DMS79 (cell line): ENCODE data around the gene RHOT1.
"Not testable (repeated sequence)": the region's sequence is repeated elsewhere in the genome, so short reads cannot be mapped to it uniquely, and the experiment has no call there.

Experiments used
- DNase-seq: peaks from one replicate; lab custom pipeline; 2025; lab: John Stamatoyannopoulos, UW

The RHOT1 gene

DNA sequence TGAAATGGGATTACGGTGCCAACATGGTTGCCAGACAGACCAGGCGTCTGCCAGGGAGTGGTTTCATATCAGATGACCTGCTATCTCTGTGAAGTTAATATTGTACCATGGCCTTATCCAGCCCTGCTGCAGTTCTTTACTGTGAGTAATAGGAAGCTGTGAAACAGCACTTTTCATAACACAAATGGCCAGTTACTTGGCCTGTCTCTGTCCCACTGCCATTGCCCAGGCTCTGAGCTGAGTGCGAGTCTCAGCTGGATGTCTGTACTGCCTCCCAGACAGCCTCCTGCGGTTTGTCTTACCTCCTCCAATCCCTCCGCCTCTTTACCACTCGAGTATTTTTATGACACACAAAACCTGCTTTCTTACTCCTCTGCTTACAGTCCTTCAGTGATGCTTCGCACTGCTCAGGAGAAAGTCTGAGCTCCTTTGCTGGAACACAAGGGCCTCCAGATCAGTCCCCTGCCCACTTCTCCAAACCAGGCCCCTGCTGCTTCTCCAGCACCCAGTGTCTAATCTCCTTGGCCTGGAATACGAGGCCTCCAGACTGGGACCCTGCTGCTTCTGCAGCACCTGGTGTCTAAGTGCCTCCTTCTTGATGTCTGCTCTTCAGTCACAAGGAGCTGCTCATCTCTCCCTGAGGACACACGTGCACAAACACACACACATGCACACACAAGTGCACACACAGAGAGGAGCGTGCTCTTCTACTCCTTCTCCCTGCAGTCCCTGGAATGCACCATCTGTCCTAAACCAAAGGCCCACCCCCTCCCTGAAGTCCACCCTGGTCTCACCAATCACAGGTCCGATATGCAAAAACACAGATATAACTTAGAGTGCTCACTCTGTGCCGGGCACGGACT, 17.1 kb upstream of the RHOT1 start:
- DNase-seq, result no peak

DNA sequence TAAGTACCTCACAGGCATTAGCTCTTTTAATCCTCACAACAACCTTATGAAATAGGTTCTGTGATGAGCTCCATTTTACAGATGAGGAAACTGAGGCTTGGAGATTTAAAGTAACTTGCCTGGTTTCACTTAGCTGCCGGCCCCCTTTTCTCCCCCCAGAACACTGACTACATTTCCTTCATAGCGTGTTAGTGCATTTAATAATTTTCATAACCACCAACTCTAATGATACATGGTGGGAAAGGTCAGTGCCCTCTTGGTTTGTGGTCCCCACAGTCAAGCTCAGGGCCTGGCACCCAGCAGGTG, 16.5 kb upstream of the RHOT1 start:
- DNase-seq, result no peak

DNA sequence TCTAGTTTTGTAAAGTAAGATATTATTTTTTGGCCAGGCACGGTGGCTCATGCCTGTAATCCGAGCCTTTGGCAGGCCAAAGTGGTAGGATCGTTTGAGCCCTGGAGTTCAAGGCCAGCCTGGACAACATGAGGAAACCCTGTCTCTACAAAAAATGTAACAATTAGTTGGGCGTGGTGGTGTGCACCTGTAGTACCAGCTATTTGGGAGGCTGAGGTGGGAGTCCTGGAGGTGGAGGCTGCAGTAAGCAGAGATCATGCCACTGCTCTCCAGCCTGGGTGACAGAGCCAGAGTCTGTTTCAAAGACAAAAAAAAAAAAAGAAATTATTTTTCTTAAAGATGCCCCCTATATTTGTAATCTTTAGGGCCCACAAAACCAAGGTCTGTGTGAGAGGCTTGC, 16.0 kb upstream of the RHOT1 start:
- no peak for DNase-seq

DNA sequence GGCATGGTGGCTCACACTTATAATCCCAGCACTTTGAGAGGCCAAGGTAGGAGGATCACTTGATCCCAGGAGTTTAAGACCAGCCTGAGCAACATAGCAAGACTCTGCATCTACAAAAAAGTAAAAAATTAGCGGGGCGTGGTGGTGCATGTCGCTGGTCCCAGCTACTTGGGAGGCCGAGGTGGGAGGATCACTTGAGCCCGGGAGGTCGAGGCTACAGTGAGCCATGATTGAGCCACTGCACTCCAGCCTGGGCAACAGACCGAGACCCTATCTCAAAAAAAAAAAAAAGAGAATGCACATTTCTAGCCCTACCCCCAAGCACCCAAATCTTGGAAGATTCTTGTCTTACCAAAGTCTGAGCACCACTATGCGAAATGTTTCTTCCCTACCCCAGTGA, 15.6 kb upstream of the RHOT1 start:
- no peak for DNase-seq

DNA sequence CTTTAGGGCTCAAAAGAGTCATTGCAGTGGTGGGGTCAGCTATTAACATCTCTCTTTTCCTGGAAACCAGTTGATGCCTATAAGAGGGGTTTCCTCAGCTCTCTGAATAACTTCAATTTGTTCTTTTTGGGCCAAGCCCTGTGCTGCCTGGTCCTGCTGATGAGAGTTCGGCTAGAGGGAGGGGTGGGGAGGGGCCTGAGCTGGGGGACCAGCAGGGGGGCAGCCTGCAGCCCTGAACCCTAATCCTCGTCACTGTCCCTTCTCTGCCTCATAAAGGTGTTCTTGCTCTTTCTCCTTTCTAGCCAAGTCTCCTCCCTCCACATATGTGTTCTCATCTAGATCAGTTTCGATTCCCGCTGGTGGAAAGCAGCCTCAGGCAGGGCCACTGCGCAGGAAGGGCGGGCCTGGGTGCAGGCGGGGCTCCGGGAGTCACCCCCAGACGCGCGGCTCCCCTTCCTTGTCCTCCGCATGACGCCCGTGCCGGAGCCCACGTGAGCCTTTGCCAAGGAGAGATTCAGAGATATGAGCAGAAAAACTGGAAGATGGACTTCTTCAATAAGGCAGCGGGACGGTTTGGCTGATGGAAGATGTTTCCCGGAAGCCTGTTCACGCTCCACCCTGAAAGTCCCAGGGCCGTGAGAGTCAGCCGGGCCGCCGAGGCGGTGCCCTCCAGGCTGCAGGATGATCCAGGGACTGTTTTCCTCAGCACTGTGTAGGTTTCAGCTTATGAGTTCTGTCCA, 15.0 kb upstream of the RHOT1 start:
- peak; percentile 72 for DNase-seq

DNA sequence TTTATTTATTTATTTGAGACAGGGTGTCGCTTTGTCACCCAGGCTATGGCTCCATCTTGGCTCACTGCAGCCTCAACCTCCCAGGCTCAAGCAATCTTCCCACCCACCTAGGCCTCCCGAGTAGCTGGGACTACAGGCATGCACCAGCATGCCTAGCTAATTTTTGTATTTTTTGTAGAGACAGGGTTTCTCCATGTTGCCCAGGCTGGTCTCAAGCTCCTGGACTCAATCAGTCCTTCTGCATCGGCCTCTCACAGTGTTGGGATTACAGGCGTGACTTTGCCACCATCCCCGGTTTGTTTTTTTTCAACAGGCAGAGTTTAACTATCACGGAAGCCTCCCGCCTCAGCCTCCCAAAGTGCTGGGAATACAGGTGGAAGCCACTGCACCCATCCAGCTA, 13.8 kb upstream of the RHOT1 start:
- not testable (repeated sequence) for DNase-seq

DNA sequence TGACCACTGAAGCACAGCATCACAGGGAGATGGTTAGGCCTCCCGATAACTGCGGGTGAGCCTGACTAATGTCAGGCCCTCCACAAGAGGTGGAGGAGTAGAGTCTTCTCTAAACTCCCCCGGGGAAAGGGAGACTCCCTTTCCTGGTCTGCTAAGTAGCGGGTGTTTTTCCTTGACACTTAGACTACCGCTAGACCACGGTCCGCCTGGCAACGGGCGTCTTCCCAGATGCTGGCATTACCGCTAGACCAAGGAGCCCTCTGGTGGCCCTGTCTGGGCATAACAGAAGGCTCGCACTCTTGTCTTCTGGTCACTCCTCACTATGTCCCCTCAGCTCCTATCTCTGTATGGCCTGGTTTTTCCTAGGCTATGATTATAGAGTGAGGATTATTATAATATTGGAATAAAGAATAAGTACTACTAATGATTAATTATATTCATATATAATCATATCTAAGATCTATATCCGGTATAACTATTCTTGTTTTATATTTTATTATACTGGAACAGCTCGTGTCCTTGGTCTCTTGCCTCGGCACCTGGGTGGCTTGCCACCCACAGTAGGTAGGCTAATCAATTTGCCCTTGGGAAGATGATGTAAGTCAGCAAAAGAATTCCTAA, 6.7 kb upstream of the RHOT1 start:
- not testable (repeated sequence) for DNase-seq

DNA sequence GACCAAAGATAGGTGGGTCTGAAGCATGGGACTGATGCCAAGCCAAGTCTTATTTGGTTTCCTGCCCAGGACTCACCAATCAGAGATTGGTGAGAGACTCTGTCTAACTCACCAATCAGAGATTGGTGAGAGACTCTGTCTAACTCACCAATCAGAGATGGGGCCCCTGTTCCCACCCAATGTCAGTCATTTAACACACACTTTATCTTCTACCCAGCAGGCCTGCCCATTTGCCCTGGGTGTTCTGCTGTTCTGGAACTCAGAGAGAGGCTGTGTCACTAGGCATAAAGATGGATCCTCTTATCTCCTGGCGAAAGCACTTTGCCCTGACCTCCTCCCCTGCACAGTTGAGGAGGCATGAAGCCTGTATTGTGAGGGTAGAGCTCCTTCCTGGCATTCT, 5.4 kb upstream of the RHOT1 start:
- no peak for DNase-seq

DNA sequence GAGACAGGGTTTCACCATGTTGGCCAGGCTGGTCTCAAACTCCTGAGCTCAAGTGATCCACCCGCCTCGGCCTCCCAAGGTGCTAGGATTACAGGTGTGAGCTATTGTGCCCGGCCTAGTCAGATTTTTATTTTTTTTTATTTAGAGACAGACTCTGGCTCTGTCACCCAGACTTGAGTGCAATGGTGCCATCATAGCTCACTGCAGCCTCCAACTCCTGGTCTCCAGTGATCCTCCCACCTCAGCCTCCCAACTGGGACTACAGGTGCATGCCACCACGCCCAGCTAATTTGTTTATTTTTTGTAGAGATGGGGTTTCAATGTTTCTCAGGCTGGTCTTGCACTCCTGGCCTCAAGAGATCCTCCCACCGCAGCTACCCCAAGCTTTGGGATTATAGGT, 2.8 kb upstream of the RHOT1 start:
- not testable (repeated sequence) for DNase-seq

DNA sequence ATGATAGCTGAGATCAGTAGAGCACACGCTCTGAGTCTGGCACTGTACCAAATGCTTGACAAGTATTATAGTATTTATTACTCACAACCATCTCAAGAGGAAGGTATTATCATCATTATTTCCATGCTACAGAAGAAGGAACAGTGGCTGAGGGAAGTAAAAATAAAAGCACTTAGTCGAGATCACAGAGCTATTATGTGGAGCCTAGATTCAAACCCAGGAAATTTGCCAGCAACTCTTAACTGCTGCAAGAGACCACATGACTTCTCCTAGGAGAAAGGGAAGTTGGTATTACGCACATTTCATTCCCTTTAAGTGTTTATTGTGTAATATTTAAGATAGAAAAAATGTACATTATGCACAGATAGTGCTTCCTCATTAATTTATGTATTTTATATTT, 1.0 kb upstream of the RHOT1 start:
- DNase-seq, result peak; percentile 92

DNA sequence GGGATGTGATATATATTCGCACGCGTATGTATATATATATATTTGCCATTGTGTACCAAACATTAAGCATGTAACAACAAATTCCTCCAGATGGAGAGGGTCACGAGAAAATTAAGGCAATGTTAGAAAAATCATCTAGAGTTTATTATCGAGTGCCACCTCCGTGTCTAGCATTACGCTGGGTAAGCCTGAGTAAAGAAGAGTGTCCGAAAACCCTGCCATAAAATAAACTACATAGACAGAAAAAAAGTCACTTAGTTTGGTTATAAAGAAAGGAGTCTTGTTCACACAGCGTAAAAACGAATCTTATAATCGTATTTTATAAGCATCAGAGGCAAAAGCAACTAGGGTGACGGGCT, 644 bp upstream of the RHOT1 start:
- DNase-seq, result no peak

DNA sequence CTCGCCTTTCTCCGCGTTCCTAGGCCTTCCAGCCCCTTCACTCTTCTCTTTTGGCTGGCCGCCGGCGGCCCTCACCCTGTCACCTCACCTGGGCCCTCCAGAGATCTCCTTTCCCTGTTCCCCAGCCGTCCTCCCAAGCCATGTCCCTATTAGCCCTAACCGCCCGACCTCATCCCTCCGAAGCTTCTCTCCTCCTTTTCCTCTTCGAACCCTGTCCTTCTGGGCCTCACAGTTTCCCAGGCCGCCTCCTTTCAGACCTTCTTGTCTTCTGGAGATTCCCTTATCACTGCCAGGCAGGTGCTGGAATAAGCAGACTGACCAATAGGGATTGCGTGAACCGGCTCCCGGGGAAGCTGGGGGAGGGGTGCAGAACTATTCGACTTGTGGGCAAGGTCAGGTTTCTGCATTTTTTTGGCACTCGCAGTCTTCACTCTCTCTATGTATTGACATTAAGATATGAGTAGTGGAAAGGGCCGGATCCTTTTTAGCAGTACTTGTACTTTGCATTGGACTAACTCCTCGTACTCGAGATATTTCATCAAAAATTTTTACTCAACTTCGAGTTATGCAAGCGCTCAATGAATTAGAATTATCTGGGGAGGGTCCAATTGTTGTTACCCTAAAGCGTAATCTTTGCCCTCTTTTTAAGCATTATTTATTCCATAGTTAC, 690 bp downstream of the RHOT1 start:
- DNase-seq, result peak; percentile 32

DNA sequence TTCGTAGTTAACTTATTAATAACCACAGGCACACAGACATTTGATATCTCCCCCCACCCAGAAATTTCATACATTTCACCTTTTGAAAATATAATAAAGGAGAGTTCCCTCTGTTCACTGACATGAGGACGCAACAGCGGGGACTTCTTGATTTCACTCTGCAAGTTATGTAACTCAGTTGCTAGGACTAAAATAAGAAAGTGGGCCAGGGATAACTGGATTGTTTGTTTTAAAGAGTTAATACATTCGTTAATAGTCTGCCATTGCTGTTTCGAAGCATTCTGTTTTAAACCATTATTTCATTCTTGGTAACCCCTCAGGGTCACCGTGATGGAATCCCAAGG, 1.2 kb downstream of the RHOT1 start:
- no peak for DNase-seq

DNA sequence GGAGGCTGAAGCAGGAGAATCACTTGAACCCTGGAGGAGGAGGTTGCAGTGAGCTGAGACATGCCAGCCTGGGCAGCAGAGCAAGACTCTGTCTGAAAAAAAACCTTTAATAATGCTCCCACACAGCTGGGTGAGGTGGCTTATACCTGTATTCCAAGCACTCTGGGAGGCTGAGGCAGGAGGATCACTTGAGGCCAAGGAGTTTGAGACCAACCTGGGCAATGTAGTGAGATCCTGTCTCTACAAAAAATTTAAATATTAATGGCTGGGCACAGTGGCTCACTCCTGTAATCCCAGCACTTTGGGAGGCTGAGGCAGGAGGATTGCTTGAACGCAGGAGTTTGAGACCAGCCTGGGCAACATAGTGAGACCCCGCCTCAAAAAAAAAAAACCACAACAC, 2.1 kb downstream of the RHOT1 start:
- not testable (repeated sequence) for DNase-seq

DNA sequence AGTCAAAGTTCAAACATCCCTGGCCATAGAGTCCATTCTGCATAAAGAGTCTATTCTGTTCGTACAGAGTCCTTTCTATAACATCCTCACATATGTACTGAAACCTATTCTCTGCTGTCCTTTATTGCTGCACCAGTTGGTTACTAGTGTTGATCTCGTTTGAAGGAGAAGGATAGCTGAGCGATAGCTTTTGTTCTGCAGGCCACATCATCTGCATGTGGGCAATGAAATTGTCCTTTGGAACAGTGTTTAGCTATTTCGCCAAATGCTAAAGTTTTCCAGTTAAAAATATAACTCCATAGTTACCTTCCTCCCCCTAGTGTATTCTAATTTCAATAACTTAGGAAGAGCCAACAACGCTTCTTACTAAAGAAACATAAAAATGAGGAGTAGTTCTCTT, 6.0 kb downstream of the RHOT1 start:
- DNase-seq, result no peak

DNA sequence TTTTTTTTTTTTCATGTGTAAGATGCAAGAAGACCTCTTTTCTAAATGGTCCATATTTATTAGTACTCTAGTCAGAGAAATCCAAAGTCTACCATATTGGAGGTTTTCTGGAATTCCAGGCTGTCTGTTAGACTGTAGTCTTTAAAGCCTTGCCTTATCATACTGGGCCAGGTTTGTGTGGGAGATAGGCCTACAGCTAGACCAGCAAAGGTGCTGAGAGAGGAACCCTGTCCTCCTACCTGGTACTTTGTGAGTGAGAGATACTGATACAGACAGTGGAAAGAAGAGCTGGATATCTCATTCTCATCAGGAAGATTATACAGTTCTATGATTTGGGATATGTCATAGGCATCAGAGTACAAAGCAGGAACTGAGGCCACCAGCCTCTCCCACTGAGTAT, 8.1 kb downstream of the RHOT1 start:
- no peak for DNase-seq

DNA sequence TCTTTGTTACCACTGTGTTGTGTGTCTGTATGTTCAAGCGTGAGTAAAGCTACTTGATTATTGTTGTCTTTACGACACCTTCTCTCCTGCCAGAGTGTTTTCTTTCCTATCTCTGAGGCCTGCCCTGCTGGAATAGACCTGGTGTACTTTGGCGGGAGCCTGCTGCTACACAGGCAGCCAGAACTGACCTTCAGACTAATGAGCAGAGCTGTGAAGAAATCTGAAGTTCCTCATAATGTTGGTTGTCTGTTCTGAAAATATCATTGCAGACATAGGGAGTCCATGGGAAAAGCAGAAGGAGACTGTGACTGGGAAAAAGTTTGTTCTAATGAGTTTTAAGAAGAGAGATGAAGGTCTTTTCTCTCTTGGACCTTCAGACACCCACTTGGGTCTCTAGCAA, 9.8 kb downstream of the RHOT1 start:
- no peak for DNase-seq

DNA sequence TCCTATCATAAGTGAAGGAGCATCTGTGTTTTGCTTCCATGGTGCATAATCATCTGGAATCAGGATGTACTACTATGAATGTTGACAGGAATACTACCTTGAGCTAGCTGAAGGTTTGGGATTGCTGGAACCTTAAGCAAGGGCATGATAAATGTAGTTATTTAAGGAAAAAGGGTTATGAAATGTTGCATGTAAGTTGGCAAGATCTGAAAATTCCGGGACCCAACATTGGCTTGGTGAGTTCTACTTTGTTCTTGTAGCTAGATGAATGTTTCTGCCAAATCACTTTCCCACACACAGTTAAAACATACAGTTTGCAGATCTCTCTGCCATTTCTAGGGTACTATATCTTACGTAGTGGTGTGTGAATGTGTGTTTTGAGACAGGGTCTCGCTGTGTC, 13.6 kb downstream of the RHOT1 start:
- DNase-seq, result no peak

DNA sequence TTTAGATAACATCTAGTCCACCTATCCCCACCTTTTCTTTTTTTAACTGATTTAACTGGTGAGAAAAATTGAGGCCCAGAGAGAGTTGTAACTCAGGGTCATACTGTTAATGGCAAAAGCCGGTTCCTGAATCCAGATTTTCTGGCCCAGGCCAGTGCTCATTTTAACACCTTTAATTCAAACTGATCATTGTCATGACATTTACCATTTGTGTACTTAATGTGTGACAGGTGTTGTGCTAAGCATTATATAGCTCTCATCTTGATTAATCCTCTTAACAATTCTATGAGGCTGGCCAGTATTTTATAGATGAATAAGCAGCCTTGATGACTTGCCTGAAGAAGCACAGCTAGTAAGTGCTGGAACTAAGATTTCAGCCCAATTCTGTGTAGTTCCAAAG, 14.4 kb downstream of the RHOT1 start:
- DNase-seq, result no peak

DNA sequence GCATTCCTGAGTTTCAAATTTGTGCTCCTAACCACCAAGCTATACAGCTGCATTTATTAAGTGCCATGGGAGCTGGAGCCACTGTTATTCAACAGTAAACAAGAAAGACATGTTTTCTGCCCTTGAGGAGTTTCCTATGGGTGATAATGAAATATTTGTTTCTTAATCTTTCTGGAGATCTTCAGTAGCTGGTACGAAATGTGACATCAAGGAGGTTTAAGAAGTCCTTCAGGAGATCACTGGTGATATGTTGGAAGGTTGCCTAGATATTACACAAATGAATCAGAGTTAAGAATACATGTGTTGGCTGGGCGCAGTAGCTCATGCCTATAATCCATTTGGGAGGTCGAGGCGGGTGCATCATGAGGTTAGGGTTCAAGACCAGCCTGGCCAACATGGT, 14.9 kb downstream of the RHOT1 start:
- no peak for DNase-seq

DNA sequence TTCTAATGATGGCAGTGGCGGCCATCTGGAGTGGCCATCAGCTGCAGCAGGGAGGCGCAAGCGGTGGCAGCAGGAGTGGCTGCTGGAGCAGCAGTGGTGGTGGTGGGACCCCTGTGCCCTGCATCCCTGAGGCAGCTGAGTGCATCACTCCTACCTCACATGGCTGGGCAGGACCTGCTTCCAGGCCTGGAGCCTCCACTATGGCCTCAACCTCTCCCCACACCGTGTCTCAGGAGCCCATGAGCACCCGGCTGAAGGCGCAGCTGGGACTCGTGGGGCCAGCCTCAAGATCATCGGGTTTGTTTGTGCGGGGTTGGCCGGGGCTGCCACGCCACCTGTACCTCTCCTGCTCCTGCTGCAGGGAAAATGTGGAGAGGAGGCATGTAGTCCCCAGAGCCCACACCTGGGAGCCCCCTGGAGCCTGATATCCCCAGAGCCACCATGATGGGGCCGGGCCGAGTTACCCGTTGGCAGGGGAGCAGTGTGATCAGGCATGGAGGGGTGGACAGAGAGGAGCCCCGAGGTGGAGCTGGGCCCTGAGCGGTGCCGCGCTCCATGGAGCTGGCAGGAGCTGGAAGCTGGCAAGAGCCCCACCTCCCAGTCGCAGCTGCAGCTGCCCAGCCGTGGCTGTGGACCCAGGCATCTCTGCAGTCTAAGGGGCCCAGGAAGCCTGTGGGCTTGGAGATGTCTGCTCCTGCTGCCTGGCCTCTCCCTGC, 16.7 kb downstream of the RHOT1 start:
- no peak for DNase-seq
